Keratinocyte (primary cell): Measurements from ENCODE around the gene KLHL29. TPM values are rescaled to one million over a fixed set of nuclear protein-coding genes. Genes with fewer than 3 reads are reported as not detected.

Source experiments
- DNase-seq: peaks from one replicate; pipeline ENCODE4 v3.0.0-alpha.2; 2011; ENCODE audit warnings: low read depth, missing footprints, low spot score
- FAIRE-seq: peaks from 2 replicates; lab custom pipeline; 2011; peaks lifted over from hg19 to GRCh38; lab: Jason Lieb, UNC
- H2AFZ ChIP-seq: 2 replicates; pipeline ENCODE4 v1.6.0; 2012; ENCODE audit warnings: low read length, control low read depth, inconsistent platforms; ENCODE audit not compliant: control insufficient read depth
- H3K27ac ChIP-seq: 2 replicates; pipeline ENCODE4 v1.5.1; 2011; ENCODE audit warnings: low read length; ENCODE audit not compliant: control insufficient read depth, insufficient read depth
- H3K27me3 ChIP-seq: 3 replicates; pipeline ENCODE4 v1.6.0; 2011; ENCODE audit warnings: low read length; ENCODE audit not compliant: control insufficient read depth, insufficient read depth; ENCODE audit errors: extremely low read depth
- H3K36me3 ChIP-seq, 2 experiments: 2 replicates in 1 of 2; 3 replicates in 1 of 2; pipeline ENCODE4 v1.5.1; 2011; ENCODE audit warnings: low read length in 2 of 2, mild to moderate bottlenecking in 1 of 2; ENCODE audit not compliant: control insufficient read depth in 2 of 2, insufficient read depth in 2 of 2; ENCODE audit errors: extremely low read depth in 1 of 2
- H3K4me1 ChIP-seq: 3 replicates; pipeline ENCODE4 v1.5.1; 2011; ENCODE audit warnings: low read length; ENCODE audit not compliant: control insufficient read depth, insufficient read depth; ENCODE audit errors: extremely low read depth
- H3K4me2 ChIP-seq: 3 replicates; pipeline ENCODE4 v1.6.0; 2011; ENCODE audit warnings: low read depth, low read length; ENCODE audit not compliant: control insufficient read depth, insufficient read depth; ENCODE audit errors: extremely low read depth
- H3K4me3 ChIP-seq, 3 experiments: fragments of 200-600 bp in 1 of 3; sonication (generic) in 1 of 3; 2 replicates in 2 of 3; 3 replicates in 1 of 3; pipeline ENCODE4 v1.5.1; 2011 to 2016; ENCODE audit warnings: low read length in 3 of 3, mild to moderate bottlenecking in 3 of 3, control low read depth in 2 of 3, inconsistent platforms in 1 of 3, low read depth in 1 of 3, mixed read lengths in 1 of 3, mixed run types in 1 of 3, moderate library complexity in 1 of 3; ENCODE audit not compliant: control insufficient read depth in 2 of 3, insufficient read depth in 2 of 3; ENCODE audit errors: extremely low read depth in 1 of 3
- H3K79me2 ChIP-seq: 2 replicates; pipeline ENCODE4 v1.6.0; 2012; ENCODE audit warnings: low read length; ENCODE audit not compliant: control insufficient read depth, insufficient read depth
- H3K9ac ChIP-seq: 3 replicates; pipeline ENCODE4 v1.6.0; 2011; ENCODE audit warnings: low read length; ENCODE audit not compliant: control insufficient read depth, insufficient read depth; ENCODE audit errors: extremely low read depth
- H3K9me1 ChIP-seq: 3 replicates; pipeline ENCODE4 v1.6.0; 2011; ENCODE audit warnings: low read length; ENCODE audit not compliant: control insufficient read depth, insufficient read depth; ENCODE audit errors: extremely low read depth
- H3K9me3 ChIP-seq: 2 replicates; pipeline ENCODE4 v1.5.1; 2012; ENCODE audit warnings: low read depth, low read length; ENCODE audit not compliant: control insufficient read depth
- H4K20me1 ChIP-seq: 3 replicates; pipeline ENCODE4 v1.6.0; 2011; ENCODE audit warnings: low read length; ENCODE audit not compliant: control insufficient read depth, insufficient read depth; ENCODE audit errors: extremely low read depth
- EZH2 ChIP-seq: IDR thresholded peaks from one replicate; pipeline ENCODE4 v1.6.1; 2012; ENCODE audit warnings: inconsistent platforms, mild to moderate bottlenecking, low read length, moderate library complexity
- dilution Hi-C: fragments of 300-500 bp; cut with MboI; formaldehyde crosslinking; loops from one replicate; pipeline ENCODE4 v1.7.0; 2020; ENCODE audit warnings: low sequenced_read_pairs; ENCODE audit not compliant: extremely low pct_ligation_motif_present
- polyA plus RNA-seq, 5 experiments: library from polyadenylated mRNA; depleted of rRNA in 3 of 5; stranded (reverse) in 3 of 5; stranded (forward) in 1 of 5; unstranded in 1 of 5; fragments of >200 nt; gene quantifications; 1 replicate in 1 of 5; 2 replicates in 3 of 5; 3 replicates in 1 of 5; pipeline versions ENCODE4 v1.2.1 to v1.2.3, GENCODE V29; 2011 to 2012; ENCODE audit warnings: missing spikeins in 2 of 5, low read depth in 1 of 5, low replicate concordance in 1 of 5
- TF ChIP-seq, protein P1 (sequence below), 3 experiments: IDR thresholded peaks in 1 of 3; conservative IDR thresholded peaks in 1 of 3; optimal IDR thresholded peaks in 1 of 3; 2 replicates in 2 of 3; 3 replicates in 1 of 3; pipeline versions ENCODE3 to v1.5.1; 2011; ENCODE audit warnings: low read length in 3 of 3, mild to moderate bottlenecking in 3 of 3, moderate library complexity in 2 of 3, control low read depth in 1 of 3, inconsistent platforms in 1 of 3; ENCODE audit not compliant: insufficient read depth in 2 of 3; ENCODE audit errors: extremely low read depth in 1 of 3

Gene KLHL29
- polyA plus RNA-seq, 1 donor (not counting 4 experiments of a cell fraction or from before 2014, with no cell fraction given), result 4.7 TPM

GRCh38 chr2:23504591-23504990 is 119.6 kb downstream of the KLHL29 start:
- Histone ChIP-seq H3K36me3 (no peaks in the 10 kb centered on the region), H3K9me1 (no peaks in the 10 kb centered on the region), H3K9ac (no peak overlapping the region), H3K9me3 (no peaks in the 10 kb centered on the region), H2AFZ (no peak overlapping the region), H4K20me1 (peaks cover 5% of the 10 kb centered on the region), H3K4me2 (no peak overlapping the region), H3K4me1 (peaks cover 13% of the 10 kb centered on the region), H3K4me3 (no peak overlapping the region), H3K79me2 (no peaks in the 10 kb centered on the region), H3K27ac (no peak overlapping the region), H3K27me3 (no peaks in the 10 kb centered on the region)
- FAIRE-seq (no peak), DNase-seq (no peak)
- dilution Hi-C loops, result no loop called here
- no peak for TF ChIP-seq EZH2
- TF ChIP-seq, protein P1, sequence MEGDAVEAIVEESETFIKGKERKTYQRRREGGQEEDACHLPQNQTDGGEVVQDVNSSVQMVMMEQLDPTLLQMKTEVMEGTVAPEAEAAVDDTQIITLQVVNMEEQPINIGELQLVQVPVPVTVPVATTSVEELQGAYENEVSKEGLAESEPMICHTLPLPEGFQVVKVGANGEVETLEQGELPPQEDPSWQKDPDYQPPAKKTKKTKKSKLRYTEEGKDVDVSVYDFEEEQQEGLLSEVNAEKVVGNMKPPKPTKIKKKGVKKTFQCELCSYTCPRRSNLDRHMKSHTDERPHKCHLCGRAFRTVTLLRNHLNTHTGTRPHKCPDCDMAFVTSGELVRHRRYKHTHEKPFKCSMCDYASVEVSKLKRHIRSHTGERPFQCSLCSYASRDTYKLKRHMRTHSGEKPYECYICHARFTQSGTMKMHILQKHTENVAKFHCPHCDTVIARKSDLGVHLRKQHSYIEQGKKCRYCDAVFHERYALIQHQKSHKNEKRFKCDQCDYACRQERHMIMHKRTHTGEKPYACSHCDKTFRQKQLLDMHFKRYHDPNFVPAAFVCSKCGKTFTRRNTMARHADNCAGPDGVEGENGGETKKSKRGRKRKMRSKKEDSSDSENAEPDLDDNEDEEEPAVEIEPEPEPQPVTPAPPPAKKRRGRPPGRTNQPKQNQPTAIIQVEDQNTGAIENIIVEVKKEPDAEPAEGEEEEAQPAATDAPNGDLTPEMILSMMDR (optimal IDR thresholded peaks at IDR 0.05 in 1 of 3, IDR thresholded peaks at IDR 0.05 in 1 of 3, conservative IDR thresholded peaks at IDR 0.05 in 1 of 3; ENCODE audit: extremely low read depth in 1 of 3, insufficient read depth in 2 of 3, low read length in 3 of 3), result no peak

- Histone ChIP-seq H3K79me2 (no peaks in the 10 kb centered on the region), H3K9me3 (no peaks in the 10 kb centered on the region), H3K27ac (no peak overlapping the region), H3K9me1 (no peaks in the 10 kb centered on the region), H3K4me3 (no peak overlapping the region), H3K9ac (no peak overlapping the region), H2AFZ (no peak overlapping the region), H3K4me1 (peaks cover 13% of the 10 kb centered on the region), H4K20me1 (peaks cover 5% of the 10 kb centered on the region), H3K4me2 (peak overlapping the region; percentile 18), H3K27me3 (no peaks in the 10 kb centered on the region), H3K36me3 (no peaks in the 10 kb centered on the region)
- TF ChIP-seq, protein P1 (optimal IDR thresholded peaks at IDR 0.05 in 1 of 3, IDR thresholded peaks at IDR 0.05 in 1 of 3, conservative IDR thresholded peaks at IDR 0.05 in 1 of 3; ENCODE audit: extremely low read depth in 1 of 3, insufficient read depth in 2 of 3, low read length in 3 of 3), result peak; percentile 26 to 59 (median 45)
- no peak for TF ChIP-seq EZH2
- peak; percentile 13 for FAIRE-seq
- dilution Hi-C loops, result no loop called here
- no peak for DNase-seq
Observed at GRCh38 chr2:23505218-23505983, 120.4 kb downstream of the KLHL29 start.
